Limb (tissue), 2 donors: ENCODE data around the gene OPN1MW.
"Not testable (repeated sequence)": the region's sequence is repeated elsewhere in the genome, so short reads cannot be mapped to it uniquely, and the experiment has no call there.

ENCODE experiments used
- DNase-seq, 2 donors: peaks; one replicate each; pipeline ENCODE4 v3.0.0-alpha.2; 2016; ENCODE audit errors: extremely low spot score in 2 of 2

The OPN1MW gene

DNA sequence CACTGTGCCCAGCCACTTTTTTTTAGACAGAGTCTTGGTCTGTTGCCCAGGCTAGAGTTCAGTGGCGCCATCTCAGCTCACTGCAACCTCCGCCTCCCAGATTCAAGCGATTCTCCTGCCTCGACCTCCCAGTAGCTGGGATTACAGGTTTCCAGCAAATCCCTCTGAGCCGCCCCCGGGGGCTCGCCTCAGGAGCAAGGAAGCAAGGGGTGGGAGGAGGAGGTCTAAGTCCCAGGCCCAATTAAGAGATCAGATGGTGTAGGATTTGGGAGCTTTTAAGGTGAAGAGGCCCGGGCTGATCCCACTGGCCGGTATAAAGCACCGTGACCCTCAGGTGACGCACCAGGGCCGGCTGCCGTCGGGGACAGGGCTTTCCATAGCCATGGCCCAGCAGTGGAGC is at the start of gene OPN1MW:
TSS of gene OPN1MW (plus strand) at position 301 of the 400 bp plus-strand sequence. CDS start at position 383, 82 bp downstream.
- not testable (repeated sequence) for DNase-seq

DNA sequence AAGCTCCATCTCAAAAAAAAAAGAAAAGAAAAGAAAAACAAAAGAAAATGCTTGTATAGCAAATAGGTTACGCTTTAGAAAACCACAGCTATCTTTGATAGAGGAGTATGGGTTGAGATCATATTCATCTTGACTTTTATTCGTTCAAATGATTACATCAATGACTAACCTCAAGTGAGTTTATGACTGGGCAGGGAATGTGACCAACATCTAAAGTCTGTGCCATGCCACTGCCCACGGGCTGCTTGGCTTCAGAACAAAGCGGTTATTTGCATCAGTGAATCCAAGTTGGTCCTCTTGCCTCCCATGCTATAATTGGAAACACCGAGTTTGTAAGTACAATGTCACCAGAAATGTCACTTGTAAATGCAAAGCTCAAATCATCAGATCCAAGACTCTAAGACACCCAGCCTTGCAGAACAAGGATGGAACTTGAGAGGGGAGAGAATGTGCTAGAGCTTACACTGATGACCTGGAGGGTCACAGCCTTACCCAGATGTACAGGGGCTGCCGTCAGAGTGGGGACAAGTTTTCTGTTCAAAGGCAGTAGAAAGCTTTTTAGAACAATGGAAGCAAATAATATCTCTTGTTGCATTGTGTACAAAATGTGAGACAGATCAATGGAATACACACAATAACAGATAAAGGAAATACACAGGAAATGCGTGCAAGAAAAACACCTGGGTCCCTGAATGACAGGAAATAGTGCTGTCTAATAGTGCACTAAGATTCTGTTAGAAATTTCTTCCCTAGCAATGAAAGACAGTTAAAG is 46.8 kb upstream of the OPN1MW start:
- DNase-seq = no peak

DNA sequence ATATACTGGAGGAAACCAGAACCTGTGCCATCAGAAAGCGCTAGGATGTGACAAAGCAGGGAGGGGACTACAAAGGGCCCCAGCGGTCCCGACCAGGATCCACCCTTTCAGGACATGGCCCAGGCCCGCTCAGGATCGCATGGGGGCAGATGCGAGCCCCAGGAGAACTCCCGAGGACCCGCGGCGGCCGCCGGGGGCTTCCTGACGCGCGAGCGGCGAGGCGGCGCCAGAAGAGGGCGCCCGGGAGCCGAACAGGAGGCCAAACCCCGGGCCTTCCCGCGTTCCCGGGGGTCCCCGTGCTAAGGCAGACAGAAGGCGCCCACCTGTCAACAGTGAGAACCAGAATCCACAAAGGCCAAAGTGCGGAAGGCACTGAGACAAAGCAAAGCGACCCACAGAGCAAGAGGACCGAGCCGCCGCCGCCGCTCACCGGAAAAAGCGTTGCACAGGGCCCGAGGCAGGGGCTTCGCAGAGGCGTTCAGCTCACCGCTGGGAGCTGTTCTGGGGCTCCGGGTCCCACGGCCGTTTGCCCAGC is 45.7 kb upstream of the OPN1MW start:
- peak; percentile 16 to 83 for DNase-seq

DNA sequence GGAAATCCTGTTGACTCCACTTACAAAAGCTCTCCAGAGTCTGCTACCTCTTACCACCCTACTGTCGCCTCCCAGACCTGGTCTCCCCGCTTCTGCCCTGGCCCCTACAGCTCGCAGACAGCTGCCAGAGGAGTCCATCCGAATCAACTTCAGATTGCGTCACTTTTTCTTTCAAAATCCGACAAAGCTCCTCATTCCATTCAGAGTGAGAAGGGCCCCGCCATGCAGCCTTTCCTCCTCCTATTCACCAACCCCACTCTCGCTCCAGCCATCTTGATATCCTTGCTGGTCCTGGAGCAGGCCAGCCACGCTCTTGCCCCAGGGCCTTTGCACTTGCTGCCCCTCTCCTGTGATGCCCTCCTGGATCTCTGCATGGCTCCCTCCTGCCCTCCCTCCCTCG is 43.5 kb upstream of the OPN1MW start:
- DNase-seq = no peak

DNA sequence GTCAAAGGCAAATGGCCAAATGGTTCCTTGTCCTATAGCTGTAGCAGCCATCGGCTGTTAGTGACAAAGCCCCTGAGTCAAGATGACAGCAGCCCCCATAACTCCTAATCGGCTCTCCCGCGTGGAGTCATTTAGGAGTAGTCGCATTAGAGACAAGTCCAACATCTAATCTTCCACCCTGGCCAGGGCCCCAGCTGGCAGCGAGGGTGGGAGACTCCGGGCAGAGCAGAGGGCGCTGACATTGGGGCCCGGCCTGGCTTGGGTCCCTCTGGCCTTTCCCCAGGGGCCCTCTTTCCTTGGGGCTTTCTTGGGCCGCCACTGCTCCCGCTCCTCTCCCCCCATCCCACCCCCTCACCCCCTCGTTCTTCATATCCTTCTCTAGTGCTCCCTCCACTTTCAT is 42.2 kb upstream of the OPN1MW start:
- no peak for DNase-seq

DNA sequence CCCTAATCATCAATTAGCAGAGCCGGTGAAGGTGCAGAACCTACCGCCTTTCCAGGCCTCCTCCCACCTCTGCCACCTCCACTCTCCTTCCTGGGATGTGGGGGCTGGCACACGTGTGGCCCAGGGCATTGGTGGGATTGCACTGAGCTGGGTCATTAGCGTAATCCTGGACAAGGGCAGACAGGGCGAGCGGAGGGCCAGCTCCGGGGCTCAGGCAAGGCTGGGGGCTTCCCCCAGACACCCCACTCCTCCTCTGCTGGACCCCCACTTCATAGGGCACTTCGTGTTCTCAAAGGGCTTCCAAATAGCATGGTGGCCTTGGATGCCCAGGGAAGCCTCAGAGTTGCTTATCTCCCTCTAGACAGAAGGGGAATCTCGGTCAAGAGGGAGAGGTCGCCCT is 41.7 kb upstream of the OPN1MW start:
- DNase-seq = no peak

DNA sequence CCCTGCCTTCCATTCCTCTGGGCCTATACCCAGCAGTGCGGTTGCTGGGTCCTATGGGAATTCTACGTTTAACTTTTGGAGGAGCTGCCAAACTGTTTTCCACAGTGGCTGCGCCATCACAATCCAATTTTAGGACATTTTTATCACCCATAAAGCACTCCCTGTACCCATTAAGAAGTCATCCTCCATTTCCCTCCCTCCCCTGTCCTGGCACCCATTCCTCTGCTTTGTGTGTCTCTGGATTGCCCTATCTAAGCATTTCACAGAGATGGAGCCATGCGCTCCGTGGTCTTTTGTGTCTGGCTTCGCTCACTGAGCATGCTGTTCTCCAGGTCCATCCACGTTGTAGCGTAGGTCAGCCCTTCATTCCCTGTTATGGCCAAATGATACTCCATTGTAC is 40.0 kb upstream of the OPN1MW start:
- DNase-seq = no peak

DNA sequence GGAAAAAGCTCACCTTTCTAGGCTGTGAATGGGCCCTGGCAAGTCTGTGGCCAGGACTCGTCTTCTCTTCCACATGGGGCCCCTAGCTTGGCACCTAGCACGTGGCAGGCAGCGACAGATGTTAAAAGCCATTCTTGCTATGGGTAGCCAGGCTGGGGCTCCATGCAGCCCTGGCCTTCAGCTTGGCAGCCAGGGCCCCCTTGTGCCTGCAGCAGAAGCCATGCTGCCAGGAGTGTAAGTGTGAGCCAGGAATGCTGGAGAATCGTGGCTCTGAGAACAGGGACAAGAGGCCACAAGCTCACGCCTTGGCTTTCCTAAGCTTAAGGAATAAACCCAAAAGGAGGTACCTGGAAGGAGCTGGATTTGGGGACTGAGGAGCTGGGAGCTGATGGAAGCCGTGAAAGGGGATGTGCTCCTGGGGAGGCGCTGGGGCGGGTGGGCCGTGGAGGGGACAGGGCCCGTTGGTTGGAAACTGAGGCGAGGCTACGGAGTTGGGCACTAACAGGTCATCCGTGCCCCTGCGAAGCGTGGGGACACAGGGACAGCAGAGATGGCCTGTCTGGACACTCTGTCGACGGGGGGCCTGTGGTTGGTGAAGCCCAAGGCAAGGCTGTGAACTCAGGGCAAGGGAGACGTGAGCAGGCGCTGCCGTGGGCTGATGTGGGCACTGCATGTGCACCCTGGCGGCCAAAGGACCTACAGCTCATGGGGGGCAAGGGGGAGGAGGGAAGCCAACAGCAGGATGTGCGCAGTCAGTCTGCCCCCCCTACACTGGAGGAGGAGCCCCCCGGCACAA is 39.2 kb upstream of the OPN1MW start:
- DNase-seq = no peak

DNA sequence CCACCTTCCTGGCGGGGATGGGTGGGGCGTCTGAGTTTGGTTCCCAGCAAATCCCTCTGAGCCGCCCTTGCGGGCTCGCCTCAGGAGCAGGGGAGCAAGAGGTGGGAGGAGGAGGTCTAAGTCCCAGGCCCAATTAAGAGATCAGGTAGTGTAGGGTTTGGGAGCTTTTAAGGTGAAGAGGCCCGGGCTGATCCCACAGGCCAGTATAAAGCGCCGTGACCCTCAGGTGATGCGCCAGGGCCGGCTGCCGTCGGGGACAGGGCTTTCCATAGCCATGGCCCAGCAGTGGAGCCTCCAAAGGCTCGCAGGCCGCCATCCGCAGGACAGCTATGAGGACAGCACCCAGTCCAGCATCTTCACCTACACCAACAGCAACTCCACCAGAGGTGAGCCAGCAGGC is 38.4 kb upstream of the OPN1MW start, which contains the start of gene OPN1LW:
TSS of gene OPN1LW (plus strand) at position 234 of the 400 bp plus-strand sequence. CDS start at position 275, 41 bp downstream.
- DNase-seq = not testable (repeated sequence)

DNA sequence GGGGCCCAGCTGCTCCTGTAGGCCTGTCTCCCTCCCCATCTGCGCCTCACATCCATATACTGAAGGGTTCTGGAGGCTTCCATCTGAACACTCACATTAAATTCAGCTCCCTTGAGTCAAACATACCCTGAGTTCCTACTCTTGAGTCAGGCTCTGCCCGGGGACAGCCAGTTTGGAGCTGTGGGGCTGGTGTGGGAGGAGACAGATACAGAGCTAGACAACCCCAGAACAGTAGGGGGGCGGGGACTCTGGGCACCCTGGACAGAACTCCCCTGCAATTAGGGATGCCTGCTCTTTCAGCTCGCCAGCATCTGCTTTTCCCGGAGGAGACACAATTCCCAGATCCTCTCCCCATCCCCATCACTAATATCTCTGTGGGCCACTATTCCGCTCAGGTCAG is 31.4 kb upstream of the OPN1MW start:
- not testable (repeated sequence) for DNase-seq

DNA sequence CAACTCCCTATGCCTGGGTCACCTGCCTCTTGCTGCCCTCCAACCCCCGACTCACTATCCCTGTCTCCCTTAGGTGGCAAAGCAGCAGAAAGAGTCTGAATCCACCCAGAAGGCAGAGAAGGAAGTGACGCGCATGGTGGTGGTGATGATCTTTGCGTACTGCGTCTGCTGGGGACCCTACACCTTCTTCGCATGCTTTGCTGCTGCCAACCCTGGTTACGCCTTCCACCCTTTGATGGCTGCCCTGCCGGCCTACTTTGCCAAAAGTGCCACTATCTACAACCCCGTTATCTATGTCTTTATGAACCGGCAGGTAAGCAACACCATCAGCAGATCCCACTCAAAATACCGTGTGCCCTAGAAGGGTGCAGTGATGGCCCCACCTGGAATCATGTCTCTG is 26.2 kb upstream of the OPN1MW start:
- not testable (repeated sequence) for DNase-seq

DNA sequence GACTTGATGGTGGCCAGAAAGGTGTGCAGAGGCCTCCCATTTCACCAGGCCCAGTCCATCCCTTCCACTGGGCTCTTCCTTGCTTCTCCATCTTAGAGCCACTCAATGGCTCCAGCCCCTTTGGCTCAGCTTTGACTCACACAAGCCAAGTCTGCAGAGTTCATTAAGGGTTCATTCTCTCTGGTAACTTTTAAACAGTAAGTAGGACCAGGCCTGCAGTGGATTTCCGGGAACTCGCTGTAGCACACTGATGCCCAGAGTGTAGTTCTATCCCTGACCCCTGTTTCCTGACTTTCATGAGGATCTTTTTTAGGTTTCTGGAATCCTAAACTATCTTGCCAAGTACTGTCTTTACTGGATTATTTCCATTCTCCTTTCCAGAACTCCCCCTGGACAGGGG is 25.2 kb upstream of the OPN1MW start:
- not testable (repeated sequence) for DNase-seq

DNA sequence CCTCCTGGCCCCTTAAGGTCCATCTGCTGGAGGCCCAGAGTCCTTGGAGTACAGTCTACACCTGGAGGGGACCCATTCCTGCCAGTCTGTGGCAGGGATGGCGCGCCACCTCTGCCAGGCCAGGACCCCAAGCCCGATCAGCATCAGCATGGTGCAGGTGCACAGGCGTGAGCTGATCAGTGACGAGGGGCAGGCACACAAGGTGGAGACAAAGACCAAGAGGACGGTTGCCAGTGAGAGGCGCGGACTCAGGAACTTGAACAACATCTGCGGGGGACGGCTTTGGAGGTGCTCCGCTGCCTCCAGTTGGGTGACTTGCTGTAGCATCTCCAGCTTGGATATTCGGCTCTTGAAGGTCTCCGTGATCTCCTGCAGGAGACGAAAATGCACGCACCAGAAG is 23.1 kb upstream of the OPN1MW start:
- not testable (repeated sequence) for DNase-seq

DNA sequence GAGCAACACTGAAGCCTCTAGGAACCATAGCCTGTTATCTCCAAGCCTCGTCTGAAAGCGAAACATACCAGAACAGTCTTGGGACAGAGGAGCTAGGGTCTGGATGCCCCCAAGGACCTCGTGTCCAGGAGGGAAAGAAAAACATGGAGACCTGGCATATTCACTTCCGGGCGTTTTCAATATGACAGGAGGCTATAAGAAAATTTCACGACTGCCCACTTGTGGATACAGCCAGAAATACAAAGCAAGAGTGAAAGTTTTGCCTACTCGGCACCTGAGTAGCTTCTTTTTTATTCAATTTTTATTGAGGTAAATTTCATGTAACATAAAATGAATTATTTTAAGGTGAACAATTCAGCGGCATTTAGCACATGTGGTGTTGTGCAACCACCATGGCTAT is 17.5 kb upstream of the OPN1MW start:
- not testable (repeated sequence) for DNase-seq

DNA sequence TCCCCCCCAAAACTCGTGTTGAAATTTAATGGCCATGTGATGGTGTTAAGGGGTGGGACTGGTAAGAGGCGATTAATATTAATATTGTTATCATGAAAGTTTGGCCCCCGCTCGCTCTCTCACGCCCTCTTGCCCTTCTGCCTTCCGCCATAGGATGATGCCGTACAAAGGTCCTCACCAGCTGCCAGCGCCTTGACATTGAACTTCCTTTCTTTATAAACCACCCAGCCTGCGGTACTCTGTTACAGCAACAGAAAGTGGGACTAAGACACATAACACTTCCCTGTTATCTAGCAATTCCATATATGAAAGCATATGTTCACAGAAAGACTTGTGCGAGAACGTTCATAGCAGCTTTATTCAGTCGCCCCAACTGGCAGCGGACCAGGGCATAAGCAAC is 14.0 kb upstream of the OPN1MW start:
- DNase-seq = not testable (repeated sequence)

DNA sequence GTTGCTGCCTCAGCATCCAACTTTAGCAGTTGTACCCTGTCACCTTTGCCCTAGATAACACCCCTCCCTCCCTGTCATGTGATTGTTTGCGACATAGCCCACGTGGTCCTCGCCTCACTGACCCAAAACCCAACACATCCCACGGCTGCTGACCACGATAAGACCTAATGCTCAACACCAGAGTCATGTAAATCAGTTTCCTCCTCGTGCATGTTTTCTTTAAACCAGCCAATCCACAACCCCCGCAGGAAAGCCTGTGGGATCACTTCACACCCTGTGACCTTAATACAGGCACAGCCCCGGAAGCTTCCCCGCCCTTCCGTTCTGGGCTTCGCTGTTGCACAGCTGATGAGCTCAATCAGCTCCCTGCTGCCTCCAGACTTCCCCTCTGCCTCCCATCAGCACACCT is 9.9 kb upstream of the OPN1MW start:
- not testable (repeated sequence) for DNase-seq

DNA sequence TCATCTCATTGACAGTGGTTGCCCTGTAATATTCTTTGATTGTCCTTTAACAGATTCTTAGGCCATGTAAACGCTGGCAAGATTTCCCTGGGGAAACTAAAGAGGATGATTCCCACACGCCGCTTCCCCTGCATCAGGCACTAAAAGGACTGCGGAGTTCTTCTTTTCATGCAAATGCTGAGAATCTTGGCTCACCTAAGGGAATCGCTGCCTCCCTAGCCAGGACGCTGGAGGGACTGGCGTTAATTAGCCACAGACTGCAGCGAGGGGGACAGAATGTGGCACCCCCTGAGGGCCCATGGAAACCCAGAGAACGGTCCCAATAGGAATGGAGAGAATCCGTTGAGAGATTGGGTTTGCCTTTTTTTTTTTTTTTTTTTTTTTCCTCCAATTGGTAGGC is 8.0 kb upstream of the OPN1MW start:
- not testable (repeated sequence) for DNase-seq

DNA sequence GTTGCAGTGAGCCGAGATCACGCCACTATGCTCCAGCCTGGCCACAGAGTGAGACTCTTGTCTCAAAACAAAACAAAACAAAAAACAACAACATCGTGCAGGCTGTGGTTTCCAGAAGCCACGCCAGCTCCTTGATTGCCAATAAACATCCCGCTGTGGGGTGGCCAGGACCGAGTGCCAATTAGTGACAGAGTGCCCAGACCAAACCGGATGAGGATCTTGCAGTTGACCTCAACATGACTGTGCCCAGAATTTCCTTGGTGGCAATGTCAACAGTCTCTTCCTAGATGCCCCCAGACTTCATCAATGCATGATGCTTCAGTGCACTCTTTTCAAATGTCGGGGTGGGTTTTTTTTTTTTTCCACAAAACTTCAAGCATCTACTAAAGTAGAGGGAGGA is 1.4 kb downstream of the OPN1MW start:
- not testable (repeated sequence) for DNase-seq

DNA sequence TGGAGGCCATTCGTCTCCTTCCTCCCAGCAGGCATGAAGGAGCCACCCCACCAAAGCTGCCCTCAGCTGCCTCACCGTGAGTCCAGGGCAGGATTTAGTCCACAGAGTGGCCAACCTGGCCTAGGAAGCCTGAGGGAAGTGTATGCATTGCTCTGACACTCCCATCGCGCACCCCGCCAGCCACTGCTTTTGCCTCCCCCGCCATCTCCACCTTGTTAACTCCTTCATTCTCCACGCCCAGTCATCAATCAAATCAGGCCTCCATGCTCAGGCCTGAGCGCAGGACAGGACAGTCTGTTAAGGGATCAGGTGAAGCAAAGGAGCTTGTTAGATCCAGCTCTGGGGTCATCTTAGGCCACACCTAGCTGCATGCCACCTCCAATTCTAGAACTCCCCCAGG is 10.4 kb downstream of the OPN1MW start:
- DNase-seq = not testable (repeated sequence)

DNA sequence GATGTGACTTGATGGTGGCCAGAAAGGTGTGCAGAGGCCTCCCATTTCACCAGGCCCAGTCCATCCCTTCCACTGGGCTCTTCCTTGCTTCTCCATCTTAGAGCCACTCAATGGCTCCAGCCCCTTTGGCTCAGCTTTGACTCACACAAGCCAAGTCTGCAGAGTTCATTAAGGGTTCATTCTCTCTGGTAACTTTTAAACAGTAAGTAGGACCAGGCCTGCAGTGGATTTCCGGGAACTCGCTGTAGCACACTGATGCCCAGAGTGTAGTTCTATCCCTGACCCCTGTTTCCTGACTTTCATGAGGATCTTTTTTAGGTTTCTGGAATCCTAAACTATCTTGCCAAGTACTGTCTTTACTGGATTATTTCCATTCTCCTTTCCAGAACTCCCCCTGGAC is 11.9 kb downstream of the OPN1MW start:
- DNase-seq = not testable (repeated sequence)

DNA sequence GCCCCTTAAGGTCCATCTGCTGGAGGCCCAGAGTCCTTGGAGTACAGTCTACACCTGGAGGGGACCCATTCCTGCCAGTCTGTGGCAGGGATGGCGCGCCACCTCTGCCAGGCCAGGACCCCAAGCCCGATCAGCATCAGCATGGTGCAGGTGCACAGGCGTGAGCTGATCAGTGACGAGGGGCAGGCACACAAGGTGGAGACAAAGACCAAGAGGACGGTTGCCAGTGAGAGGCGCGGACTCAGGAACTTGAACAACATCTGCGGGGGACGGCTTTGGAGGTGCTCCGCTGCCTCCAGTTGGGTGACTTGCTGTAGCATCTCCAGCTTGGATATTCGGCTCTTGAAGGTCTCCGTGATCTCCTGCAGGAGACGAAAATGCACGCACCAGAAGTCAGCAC is 14.1 kb downstream of the OPN1MW start:
- not testable (repeated sequence) for DNase-seq
